GM21717 (cell line): ENCODE measurements around the gene IL11.
A peak's percentile ranks its signal among the peaks of the same experiment; 100 is the strongest.
"Not testable (repeated sequence)": the region's sequence is repeated elsewhere in the genome, so short reads cannot be mapped to it uniquely, and the experiment has no call there.

Experiments
- ATAC-seq: cut with Tn5 transposase; IDR thresholded peaks from one replicate; pipeline ENCODE4 v1.9.1; 2021; ENCODE audit warnings: mild to moderate bottlenecking, moderate library complexity; ENCODE audit not compliant: unreplicated experiment

The IL11 gene

GRCh38 chr19:55370305-55370988 is at the start of gene IL11:
TSS of gene IL11 (minus strand) at chr19:55370463. CDS start at chr19:55370310, 153 bp downstream.
- no peak for ATAC-seq

GRCh38 chr19:55419624-55420236 is 49.5 kb upstream of the IL11 start:
- ATAC-seq: no peak

- ATAC-seq: no peak
Observed at GRCh38 chr19:55419103-55419502, 48.8 kb upstream of the IL11 start.

GRCh38 chr19:55418185-55418584 is 47.9 kb upstream of the IL11 start:
- ATAC-seq: no peak

DNA sequence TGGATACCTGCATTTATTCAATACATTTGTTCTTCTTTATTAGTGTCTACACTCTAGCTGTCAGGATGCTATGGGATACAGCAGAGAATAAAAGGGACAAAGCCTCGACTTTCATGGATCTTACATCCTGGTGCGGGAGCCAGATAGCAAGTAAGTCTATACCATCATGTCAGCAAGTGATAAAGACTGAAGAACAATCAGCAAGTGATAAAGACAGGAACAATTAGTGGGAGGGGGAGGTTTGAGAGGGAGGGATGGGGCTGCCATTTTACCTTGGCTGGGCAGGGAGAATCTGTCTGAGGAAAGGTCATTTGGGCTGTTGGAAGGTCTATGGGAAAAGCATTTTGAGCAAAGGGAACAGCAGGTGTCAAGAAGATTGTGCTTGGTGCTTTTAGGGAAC is 39.9 kb upstream of the IL11 start:
- no peak for ATAC-seq

DNA sequence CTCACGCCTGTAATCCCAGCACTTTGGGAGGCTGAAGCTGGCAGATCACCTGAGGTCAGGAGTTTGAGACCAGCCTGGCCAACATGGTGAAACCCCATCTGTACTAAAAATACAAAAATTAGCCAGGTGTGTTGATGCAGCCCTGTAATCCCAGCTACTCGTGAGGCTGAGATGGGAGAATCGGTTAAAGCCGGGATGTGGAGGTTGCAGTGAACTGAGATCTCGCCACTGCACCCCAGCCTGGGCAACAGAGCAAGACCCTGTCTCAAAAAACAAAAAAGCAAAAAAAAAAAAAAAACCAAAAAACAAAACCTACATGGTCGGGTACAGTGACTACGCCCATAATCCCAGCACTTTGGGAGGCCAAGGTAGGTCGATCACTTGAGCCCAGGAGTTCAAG is 38.9 kb upstream of the IL11 start:
- ATAC-seq: not testable (repeated sequence)

GRCh38 chr19:55408533-55408872 is 38.2 kb upstream of the IL11 start:
- no peak for ATAC-seq

- peak; percentile 80 for ATAC-seq
Observed at GRCh38 chr19:55407800-55408532, 37.7 kb upstream of the IL11 start.

GRCh38 chr19:55407550-55407799 is 37.2 kb upstream of the IL11 start, which contains the start of gene UBE2S:
TSS of gene UBE2S (minus strand) at chr19:55407788. CDS start at chr19:55407589, 199 bp downstream.
- ATAC-seq: not testable (repeated sequence)

GRCh38 chr19:55406826-55407549 is 36.7 kb upstream of the IL11 start:
- ATAC-seq: no peak

DNA sequence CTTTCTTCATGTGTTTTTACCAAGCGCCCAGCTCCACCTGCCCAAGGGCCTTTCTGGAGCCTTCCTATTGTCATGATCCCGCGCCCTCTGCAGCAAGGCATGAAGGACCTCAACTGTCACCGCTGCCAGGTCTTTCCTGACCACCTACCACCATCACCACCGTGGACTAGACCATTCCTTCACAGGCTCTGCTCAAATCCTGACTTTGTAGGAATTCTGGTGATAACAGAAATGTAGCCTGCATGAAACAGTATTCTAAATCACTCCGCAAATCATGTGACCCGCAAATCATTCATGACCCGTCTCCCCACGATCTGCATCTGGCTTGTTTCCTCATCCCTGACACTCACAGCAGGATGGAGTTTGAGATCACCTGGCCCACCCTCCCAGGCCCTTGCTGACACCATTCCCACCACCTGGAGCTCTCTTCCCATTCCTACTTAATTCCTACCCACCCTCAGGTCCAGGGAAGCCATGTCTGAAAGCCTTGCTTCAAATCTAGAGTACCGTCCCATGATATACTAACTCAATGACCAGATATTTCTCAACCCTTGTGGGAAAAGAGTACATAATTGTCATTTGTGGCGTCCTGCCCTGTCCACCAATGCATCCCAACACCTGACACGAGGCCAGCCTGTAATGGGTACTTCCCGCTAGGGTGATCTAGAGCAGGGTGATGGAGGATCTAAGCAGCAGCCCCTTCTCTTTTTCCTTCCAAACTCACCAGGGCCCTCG is 36.0 kb upstream of the IL11 start:
- ATAC-seq: no peak

DNA sequence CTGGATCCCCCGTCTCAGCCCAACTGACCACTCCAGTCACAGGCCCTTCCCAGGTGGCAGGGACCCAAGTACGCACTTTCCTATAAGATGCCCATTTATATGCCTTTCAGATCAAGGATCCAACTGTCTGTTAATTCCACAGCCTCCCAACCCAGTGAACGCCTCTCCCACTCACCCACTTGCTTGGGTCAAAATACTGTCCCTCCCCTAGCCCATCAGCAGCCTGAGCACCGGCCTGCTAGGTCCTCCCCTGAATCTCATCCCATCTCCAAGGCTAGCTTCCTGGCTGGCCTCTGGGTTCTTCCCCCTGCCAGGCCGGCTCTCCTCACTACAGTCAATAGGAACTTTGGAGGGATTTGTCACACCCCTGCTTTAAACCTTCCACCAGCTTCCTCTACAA is 35.4 kb upstream of the IL11 start:
- ATAC-seq: no peak

GRCh38 chr19:55402509-55402908 is 32.2 kb upstream of the IL11 start:
- ATAC-seq: no peak

GRCh38 chr19:55401390-55401789 is 31.1 kb upstream of the IL11 start:
- ATAC-seq: not testable (repeated sequence)

GRCh38 chr19:55400281-55401087 is 30.2 kb upstream of the IL11 start:
- ATAC-seq: no peak

GRCh38 chr19:55398200-55398925 is 28.1 kb upstream of the IL11 start:
- no peak for ATAC-seq

- no peak for ATAC-seq
Observed at GRCh38 chr19:55392820-55393761, 22.8 kb upstream of the IL11 start.
